WTC11 (cell line): ENCODE measurements around the gene LCN10. TPM values are rescaled to one million over a fixed set of nuclear protein-coding genes. Genes with fewer than 3 reads are reported as not detected.

Source experiments
- ATAC-seq: fragments of 200-7000 bp; cut with Tn5 transposase; 2 replicates; pipeline ENCODE4 v1.10.0; 2021; ENCODE audit warnings: mild to moderate bottlenecking, moderate library complexity
- CTCF ChIA-PET: fragments of 300-600 bp; sonication (Branson Sonifier 250); formaldehyde crosslinking; loops from one replicate; lab custom pipeline; 2021; ENCODE audit warnings: antibody characterized with exemption; lab: Charles Lee
- POLR2A ChIA-PET: fragments of 350-600 bp; sonication (Branson Sonifier 250); formaldehyde crosslinking; loops from one replicate; lab custom pipeline; 2021; ENCODE audit warnings: antibody characterized with exemption; lab: Charles Lee
- DNase-seq: peaks from one replicate; pipeline ENCODE4 v3.0.0; 2021; ENCODE audit warnings: low spot score
- H3K27ac Mint-ChIP-seq: 2 replicates; pipeline ENCODE4 v1.8.0; 2021; ENCODE audit warnings: mixed read lengths
- H3K27me3 Mint-ChIP-seq: 2 replicates; pipeline ENCODE4 v1.8.0; 2021; ENCODE audit warnings: low read depth, mild to moderate bottlenecking, moderate library complexity, mixed read lengths
- H3K36me3 Mint-ChIP-seq: 2 replicates; pipeline ENCODE4 v1.8.0; 2021; ENCODE audit warnings: mixed read lengths
- H3K4me1 Mint-ChIP-seq: 2 replicates; pipeline ENCODE4 v1.8.0; 2022; ENCODE audit warnings: mixed read lengths
- H3K4me3 Mint-ChIP-seq: 2 replicates; pipeline ENCODE4 v1.8.0; 2021; ENCODE audit warnings: mild to moderate bottlenecking, moderate library complexity, mixed read lengths
- H3K9me3 Mint-ChIP-seq: 2 replicates; pipeline ENCODE4 v1.8.0; 2021; ENCODE audit warnings: mixed read lengths
- CTCF ChIP-seq: fragments of 200-600 bp; IDR thresholded peaks from 2 replicates; pipeline ENCODE4 v1.8.0; 2022; ENCODE audit warnings: antibody characterized with exemption
- E2F1 ChIP-seq: sonication (generic); formaldehyde crosslinking; IDR thresholded peaks from 2 replicates; pipeline ENCODE4 v1.8.0; 2022; ENCODE audit warnings: mild to moderate bottlenecking, missing genetic modification reagents
- ESRRA ChIP-seq: sonication (generic); formaldehyde crosslinking; IDR thresholded peaks from 2 replicates; pipeline ENCODE4 v1.8.1; 2022; ENCODE audit warnings: mild to moderate bottlenecking, missing genetic modification reagents, borderline replicate concordance
- GABPB1 ChIP-seq: sonication (generic); formaldehyde crosslinking; IDR thresholded peaks from 2 replicates; pipeline ENCODE4 v1.8.1; 2023; ENCODE audit warnings: mild to moderate bottlenecking, missing genetic modification reagents
- HMGA2 ChIP-seq: fragments of 250-450 bp; sonication (Bioruptor Pico); IDR thresholded peaks from 2 replicates; pipeline ENCODE4 v1.4.0; 2021; ENCODE audit warnings: mild to moderate bottlenecking, moderate library complexity
- HMGXB4 ChIP-seq: sonication (generic); formaldehyde crosslinking; IDR thresholded peaks from 2 replicates; pipeline ENCODE4 v1.8.1; 2023; ENCODE audit warnings: mild to moderate bottlenecking, moderate library complexity, missing genetic modification reagents
- MAX ChIP-seq: sonication (generic); formaldehyde crosslinking; IDR thresholded peaks from 2 replicates; pipeline ENCODE4 v1.8.0; 2022; ENCODE audit warnings: mild to moderate bottlenecking, missing genetic modification reagents
- NR3C1 ChIP-seq: sonication (generic); formaldehyde crosslinking; conservative IDR thresholded peaks from 2 replicates; pipeline ENCODE4 v1.8.1; 2023; ENCODE audit warnings: low read depth, mild to moderate bottlenecking, missing genetic modification reagents
- RELA ChIP-seq: sonication (generic); formaldehyde crosslinking; IDR thresholded peaks from 2 replicates; pipeline ENCODE4 v1.8.1; 2022; ENCODE audit warnings: missing genetic modification reagents, mild to moderate bottlenecking, borderline replicate concordance
- TCF7 ChIP-seq: sonication (generic); formaldehyde crosslinking; IDR thresholded peaks from 2 replicates; pipeline ENCODE4 v1.8.0; 2022; ENCODE audit warnings: mild to moderate bottlenecking, low read depth, missing genetic modification reagents, moderate library complexity
- USF2 ChIP-seq: sonication (generic); formaldehyde crosslinking; IDR thresholded peaks from 2 replicates; pipeline ENCODE4 v1.8.1; 2023; ENCODE audit warnings: mild to moderate bottlenecking, missing genetic modification reagents, moderate library complexity
- ZNF263 ChIP-seq: sonication (generic); formaldehyde crosslinking; IDR thresholded peaks from 2 replicates; pipeline ENCODE4 v1.8.1; 2022; ENCODE audit warnings: low read depth, mild to moderate bottlenecking, moderate library complexity, missing genetic modification reagents
- total RNA-seq: library from RNA; stranded (reverse); gene quantifications from 3 replicates; pipeline ENCODE4 v1.2.3, GENCODE V29; 2021
- TF ChIP-seq, protein P1 (sequence below): sonication (generic); formaldehyde crosslinking; IDR thresholded peaks from 2 replicates; pipeline ENCODE4 v1.8.0; 2022; ENCODE audit warnings: mild to moderate bottlenecking, missing genetic modification reagents
- TF ChIP-seq, protein P2 (sequence below): sonication (generic); formaldehyde crosslinking; IDR thresholded peaks from 2 replicates; pipeline ENCODE4 v1.8.1; 2023; ENCODE audit warnings: mild to moderate bottlenecking, missing genetic modification reagents
- TF ChIP-seq, protein P3 (sequence below): fragments of 250-450 bp; sonication (Bioruptor Pico); IDR thresholded peaks from 2 replicates; pipeline ENCODE4 v1.9.0; 2021; ENCODE audit warnings: mild to moderate bottlenecking
- TF ChIP-seq, protein P4 (sequence below): fragments of 250-450 bp; sonication (Bioruptor Pico); IDR thresholded peaks from 2 replicates; pipeline ENCODE4 v2.1.2; 2022; ENCODE audit warnings: mild to moderate bottlenecking, moderate library complexity

LCN10 gene
- total RNA-seq, 1 experiment from 2014 or later: 2.4 TPM

DNA sequence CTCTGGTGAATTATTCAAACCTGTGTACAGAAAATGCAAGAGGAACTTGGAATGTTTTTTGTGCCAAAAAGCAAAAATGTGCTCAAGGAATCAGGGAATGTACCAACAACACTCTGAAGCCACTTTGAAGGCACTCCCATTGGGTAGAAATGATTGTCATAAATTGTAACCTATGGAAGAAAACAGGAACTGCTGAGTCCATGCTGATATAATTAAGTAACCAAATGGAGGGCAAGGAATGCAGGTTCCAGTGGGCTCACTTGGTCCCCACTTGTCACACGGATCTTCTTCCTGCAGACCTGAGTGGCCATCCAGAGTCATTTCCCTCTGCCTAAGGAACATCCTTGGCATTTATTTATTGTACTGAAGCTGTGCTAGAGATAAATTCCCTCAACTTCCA is 8.5 kb upstream of the LCN10 start:
- no peak for ATAC-seq
- ChIA-PET CTCF (no interaction called here), POLR2A (no interaction called here)
- H3K9me3 Mint-ChIP-seq: peaks cover 29% of the 10 kb centered on the region
- H3K27me3 Mint-ChIP-seq: peaks cover 3% of the 10 kb centered on the region; the same call in 1 of the 2 replicates
- DNase-seq: no peak
- H3K27ac Mint-ChIP-seq: no peak overlapping the region
- TF ChIP-seq ZNF263 (CRISPR knock-in tag): no peak
- TF ChIP-seq, protein P1, sequence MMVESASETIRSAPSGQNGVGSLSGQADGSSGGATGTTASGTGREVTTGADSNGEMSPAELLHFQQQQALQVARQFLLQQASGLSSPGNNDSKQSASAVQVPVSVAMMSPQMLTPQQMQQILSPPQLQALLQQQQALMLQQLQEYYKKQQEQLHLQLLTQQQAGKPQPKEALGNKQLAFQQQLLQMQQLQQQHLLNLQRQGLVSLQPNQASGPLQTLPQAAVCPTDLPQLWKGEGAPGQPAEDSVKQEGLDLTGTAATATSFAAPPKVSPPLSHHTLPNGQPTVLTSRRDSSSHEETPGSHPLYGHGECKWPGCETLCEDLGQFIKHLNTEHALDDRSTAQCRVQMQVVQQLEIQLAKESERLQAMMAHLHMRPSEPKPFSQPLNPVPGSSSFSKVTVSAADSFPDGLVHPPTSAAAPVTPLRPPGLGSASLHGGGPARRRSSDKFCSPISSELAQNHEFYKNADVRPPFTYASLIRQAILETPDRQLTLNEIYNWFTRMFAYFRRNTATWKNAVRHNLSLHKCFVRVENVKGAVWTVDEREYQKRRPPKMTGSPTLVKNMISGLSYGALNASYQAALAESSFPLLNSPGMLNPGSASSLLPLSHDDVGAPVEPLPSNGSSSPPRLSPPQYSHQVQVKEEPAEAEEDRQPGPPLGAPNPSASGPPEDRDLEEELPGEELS (CRISPR knock-in tag): no peak
- TF ChIP-seq TCF7 (CRISPR knock-in tag): no peak
- no peak for TF ChIP-seq NR3C1 (CRISPR knock-in tag)
- TF ChIP-seq GABPB1 (CRISPR knock-in tag): no peak
- TF ChIP-seq, protein P2, sequence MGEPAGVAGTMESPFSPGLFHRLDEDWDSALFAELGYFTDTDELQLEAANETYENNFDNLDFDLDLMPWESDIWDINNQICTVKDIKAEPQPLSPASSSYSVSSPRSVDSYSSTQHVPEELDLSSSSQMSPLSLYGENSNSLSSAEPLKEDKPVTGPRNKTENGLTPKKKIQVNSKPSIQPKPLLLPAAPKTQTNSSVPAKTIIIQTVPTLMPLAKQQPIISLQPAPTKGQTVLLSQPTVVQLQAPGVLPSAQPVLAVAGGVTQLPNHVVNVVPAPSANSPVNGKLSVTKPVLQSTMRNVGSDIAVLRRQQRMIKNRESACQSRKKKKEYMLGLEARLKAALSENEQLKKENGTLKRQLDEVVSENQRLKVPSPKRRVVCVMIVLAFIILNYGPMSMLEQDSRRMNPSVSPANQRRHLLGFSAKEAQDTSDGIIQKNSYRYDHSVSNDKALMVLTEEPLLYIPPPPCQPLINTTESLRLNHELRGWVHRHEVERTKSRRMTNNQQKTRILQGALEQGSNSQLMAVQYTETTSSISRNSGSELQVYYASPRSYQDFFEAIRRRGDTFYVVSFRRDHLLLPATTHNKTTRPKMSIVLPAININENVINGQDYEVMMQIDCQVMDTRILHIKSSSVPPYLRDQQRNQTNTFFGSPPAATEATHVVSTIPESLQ (CRISPR knock-in tag): no peak
- no peak for TF ChIP-seq HMGA2 (CRISPR knock-in tag)
- TF ChIP-seq CTCF: no peak
- TF ChIP-seq USF2 (CRISPR knock-in tag): no peak
- TF ChIP-seq, protein P3, sequence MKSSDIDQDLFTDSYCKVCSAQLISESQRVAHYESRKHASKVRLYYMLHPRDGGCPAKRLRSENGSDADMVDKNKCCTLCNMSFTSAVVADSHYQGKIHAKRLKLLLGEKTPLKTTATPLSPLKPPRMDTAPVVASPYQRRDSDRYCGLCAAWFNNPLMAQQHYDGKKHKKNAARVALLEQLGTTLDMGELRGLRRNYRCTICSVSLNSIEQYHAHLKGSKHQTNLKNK (CRISPR knock-in tag): no peak
- TF ChIP-seq, protein P4, sequence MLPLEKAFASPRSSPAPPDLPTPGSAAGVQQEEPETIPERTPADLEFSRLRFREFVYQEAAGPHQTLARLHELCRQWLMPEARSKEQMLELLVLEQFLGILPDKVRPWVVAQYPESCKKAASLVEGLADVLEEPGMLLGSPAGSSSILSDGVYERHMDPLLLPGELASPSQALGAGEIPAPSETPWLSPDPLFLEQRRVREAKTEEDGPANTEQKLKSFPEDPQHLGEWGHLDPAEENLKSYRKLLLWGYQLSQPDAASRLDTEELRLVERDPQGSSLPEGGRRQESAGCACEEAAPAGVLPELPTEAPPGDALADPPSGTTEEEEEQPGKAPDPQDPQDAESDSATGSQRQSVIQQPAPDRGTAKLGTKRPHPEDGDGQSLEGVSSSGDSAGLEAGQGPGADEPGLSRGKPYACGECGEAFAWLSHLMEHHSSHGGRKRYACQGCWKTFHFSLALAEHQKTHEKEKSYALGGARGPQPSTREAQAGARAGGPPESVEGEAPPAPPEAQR (CRISPR knock-in tag): no peak
- TF ChIP-seq E2F1 (CRISPR knock-in tag): no peak
- TF ChIP-seq HMGXB4 (CRISPR knock-in tag): no peak
- no peak for TF ChIP-seq MAX (CRISPR knock-in tag)
- TF ChIP-seq ESRRA: no peak
- TF ChIP-seq RELA (CRISPR knock-in tag): no peak
- no peak overlapping the region for H3K4me3 Mint-ChIP-seq
- no peaks in the 10 kb centered on the region for H3K4me1 Mint-ChIP-seq
- peaks cover 11% of the 10 kb centered on the region for H3K36me3 Mint-ChIP-seq
